Measurements from ENCODE around the gene LAMA3. TPM values are rescaled to one million over a fixed set of nuclear protein-coding genes. Genes with fewer than 3 reads are reported as not detected.

Gene LAMA3
- total RNA-seq, 1 experiment from 2014 or later = 8.1 TPM

DNA sequence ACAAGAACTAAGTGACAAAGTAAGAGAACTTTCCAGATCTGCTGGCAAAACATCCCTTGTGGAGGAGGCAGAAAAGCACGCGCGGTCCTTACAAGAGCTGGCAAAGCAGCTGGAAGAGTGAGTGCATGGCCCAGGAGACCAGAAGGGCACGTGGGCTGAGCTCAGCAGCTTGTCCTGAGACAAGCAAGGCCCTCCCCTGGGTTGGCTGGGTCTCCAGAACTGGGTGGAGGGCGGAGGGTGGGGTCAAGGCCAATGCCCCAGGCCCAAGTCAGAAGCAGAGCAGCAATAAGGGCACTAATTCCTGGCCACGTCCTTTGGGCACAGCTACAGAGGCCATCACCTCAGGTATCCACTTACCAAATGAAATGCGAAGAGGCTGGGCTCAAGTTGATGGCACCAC lies 214.7 kb downstream of the LAMA3 start:
- CTCF ChIA-PET = no interaction called here
- TF ChIP-seq POLR2AphosphoS5 (IDR thresholded peaks at IDR 0.05; ENCODE audit: low read depth, low read length) (no peak), SIN3A (IDR thresholded peaks at IDR 0.05; ENCODE audit: borderline replicate concordance, insufficient read depth, low read depth, low read length) (no peak), TCF7L2 (IDR thresholded peaks at IDR 0.05; ENCODE audit: low read depth, low read length) (no peak)
- TF ChIP-seq, protein P1, sequence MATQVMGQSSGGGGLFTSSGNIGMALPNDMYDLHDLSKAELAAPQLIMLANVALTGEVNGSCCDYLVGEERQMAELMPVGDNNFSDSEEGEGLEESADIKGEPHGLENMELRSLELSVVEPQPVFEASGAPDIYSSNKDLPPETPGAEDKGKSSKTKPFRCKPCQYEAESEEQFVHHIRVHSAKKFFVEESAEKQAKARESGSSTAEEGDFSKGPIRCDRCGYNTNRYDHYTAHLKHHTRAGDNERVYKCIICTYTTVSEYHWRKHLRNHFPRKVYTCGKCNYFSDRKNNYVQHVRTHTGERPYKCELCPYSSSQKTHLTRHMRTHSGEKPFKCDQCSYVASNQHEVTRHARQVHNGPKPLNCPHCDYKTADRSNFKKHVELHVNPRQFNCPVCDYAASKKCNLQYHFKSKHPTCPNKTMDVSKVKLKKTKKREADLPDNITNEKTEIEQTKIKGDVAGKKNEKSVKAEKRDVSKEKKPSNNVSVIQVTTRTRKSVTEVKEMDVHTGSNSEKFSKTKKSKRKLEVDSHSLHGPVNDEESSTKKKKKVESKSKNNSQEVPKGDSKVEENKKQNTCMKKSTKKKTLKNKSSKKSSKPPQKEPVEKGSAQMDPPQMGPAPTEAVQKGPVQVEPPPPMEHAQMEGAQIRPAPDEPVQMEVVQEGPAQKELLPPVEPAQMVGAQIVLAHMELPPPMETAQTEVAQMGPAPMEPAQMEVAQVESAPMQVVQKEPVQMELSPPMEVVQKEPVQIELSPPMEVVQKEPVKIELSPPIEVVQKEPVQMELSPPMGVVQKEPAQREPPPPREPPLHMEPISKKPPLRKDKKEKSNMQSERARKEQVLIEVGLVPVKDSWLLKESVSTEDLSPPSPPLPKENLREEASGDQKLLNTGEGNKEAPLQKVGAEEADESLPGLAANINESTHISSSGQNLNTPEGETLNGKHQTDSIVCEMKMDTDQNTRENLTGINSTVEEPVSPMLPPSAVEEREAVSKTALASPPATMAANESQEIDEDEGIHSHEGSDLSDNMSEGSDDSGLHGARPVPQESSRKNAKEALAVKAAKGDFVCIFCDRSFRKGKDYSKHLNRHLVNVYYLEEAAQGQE (IDR thresholded peaks at IDR 0.05; ENCODE audit: insufficient read depth in 1 of 2, low read depth in 2 of 2, low read length in 1 of 2) = no peak
- TF ChIP-seq, protein P2, sequence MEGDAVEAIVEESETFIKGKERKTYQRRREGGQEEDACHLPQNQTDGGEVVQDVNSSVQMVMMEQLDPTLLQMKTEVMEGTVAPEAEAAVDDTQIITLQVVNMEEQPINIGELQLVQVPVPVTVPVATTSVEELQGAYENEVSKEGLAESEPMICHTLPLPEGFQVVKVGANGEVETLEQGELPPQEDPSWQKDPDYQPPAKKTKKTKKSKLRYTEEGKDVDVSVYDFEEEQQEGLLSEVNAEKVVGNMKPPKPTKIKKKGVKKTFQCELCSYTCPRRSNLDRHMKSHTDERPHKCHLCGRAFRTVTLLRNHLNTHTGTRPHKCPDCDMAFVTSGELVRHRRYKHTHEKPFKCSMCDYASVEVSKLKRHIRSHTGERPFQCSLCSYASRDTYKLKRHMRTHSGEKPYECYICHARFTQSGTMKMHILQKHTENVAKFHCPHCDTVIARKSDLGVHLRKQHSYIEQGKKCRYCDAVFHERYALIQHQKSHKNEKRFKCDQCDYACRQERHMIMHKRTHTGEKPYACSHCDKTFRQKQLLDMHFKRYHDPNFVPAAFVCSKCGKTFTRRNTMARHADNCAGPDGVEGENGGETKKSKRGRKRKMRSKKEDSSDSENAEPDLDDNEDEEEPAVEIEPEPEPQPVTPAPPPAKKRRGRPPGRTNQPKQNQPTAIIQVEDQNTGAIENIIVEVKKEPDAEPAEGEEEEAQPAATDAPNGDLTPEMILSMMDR (IDR thresholded peaks at IDR 0.05) = no peak
- intact Hi-C loops (cut with micrococcal nuclease; ENCODE audit: unreplicated experiment) (no loop called here), in situ Hi-C loops (cut with HindIII; ENCODE audit: low pct_unique_long_range_greater_than_20kb, low sequenced_read_pairs) (no loop called here)
- no TSS peak for BruUV-seq (replicated peaks)
- H3K27ac ChIP-seq (ENCODE audit: low read length) = no peak overlapping the region
- no peaks in the 10 kb centered on the region for H3K36me3 ChIP-seq (ENCODE audit: control insufficient read depth, insufficient read depth, low read length)
- DNase-seq (ENCODE audit: low read depth, low spot score) (no peak), ATAC-seq (no peak)
- no peak overlapping the region for H3K4me3 ChIP-seq (ENCODE audit: low read depth in 2 of 2, low read length in 2 of 2)
- no peaks in the 10 kb centered on the region for H3K9me3 ChIP-seq (ENCODE audit: control insufficient read depth, insufficient read depth, low read depth, low read length)
- POLR2A ChIA-PET = no interaction called here
- H3K27me3 ChIP-seq (ENCODE audit: control insufficient read depth, insufficient read depth, low read length) = peaks cover 2% of the 10 kb centered on the region; the same call in 1 of the 2 replicates
- H3K4me1 ChIP-seq (ENCODE audit: control insufficient read depth, insufficient read depth, low read length) = no peaks in the 10 kb centered on the region

DNA sequence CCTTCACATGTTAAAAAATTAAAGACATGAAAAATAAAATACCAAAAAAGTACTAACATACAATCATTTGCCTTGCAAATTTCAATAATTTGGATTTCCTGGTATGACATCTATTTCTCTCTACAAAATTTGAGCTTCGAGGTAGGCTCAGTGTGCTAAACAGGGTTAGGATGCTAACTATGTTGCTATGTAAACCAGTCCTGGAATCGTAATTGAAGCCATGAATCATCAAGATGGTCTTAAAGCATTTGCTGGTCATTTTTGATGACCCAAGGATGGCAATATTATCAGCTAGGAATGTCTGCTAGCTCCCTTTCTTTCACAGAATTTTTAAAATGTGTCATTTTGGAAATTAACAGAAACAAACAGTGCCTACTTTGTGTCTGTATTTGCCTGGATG lies 217.4 kb downstream of the LAMA3 start:
- H3K36me3 ChIP-seq (ENCODE audit: control insufficient read depth, insufficient read depth, low read length) = no peaks in the 10 kb centered on the region
- intact Hi-C loops (cut with micrococcal nuclease; ENCODE audit: unreplicated experiment) = no loop called here

More for the DNA sequence above, 217.4 kb downstream of the LAMA3 start:
- no peak for DNase-seq (ENCODE audit: low read depth, low spot score)
- H3K27ac ChIP-seq (ENCODE audit: low read length) = no peak overlapping the region
- ChIA-PET POLR2A (no interaction called here), CTCF (no interaction called here)
- no peak for TF ChIP-seq SIN3A (IDR thresholded peaks at IDR 0.05; ENCODE audit: borderline replicate concordance, insufficient read depth, low read depth, low read length)
- no peak for TF ChIP-seq TCF7L2 (IDR thresholded peaks at IDR 0.05; ENCODE audit: low read depth, low read length)
- TF ChIP-seq, protein P2 (IDR thresholded peaks at IDR 0.05) = no peak
- in situ Hi-C loops (cut with HindIII; ENCODE audit: low pct_unique_long_range_greater_than_20kb, low sequenced_read_pairs) = no loop called here
- no peaks in the 10 kb centered on the region for H3K4me1 ChIP-seq (ENCODE audit: control insufficient read depth, insufficient read depth, low read length)
- BruUV-seq (replicated peaks) = no TSS peak
- H3K9me3 ChIP-seq (ENCODE audit: control insufficient read depth, insufficient read depth, low read depth, low read length) = no peaks in the 10 kb centered on the region
- H3K4me3 ChIP-seq (ENCODE audit: low read depth in 2 of 2, low read length in 2 of 2) = no peak overlapping the region
- ATAC-seq = no peak
- H3K27me3 ChIP-seq (ENCODE audit: control insufficient read depth, insufficient read depth, low read length) = no peaks in the 10 kb centered on the region

Measured in Panc1 (cell line).